Measurements from ENCODE around the gene CMSS1. TPM values are rescaled to one million over a fixed set of nuclear protein-coding genes. Genes with fewer than 3 reads are reported as not detected.

CMSS1 gene
- total and polyA plus RNA-seq, 2 of the 13 experiments (the other 11 are each of a cell fraction or from before 2014, with no cell fraction given) = 6.4 to 48.7 TPM

GRCh38 chr3:99920481-99921376 is 103.1 kb downstream of the CMSS1 start (continued):
- no peak for TF ChIP-seq ZNF160 (CRISPR knock-in tag; IDR thresholded peaks at IDR 0.05)
- TF ChIP-seq ZNF883 (CRISPR knock-in tag; IDR thresholded peaks at IDR 0.05; ENCODE audit: not compliant biosample characterization) = no peak
- no peak for TF ChIP-seq REL (CRISPR knock-in tag; conservative IDR thresholded peaks at IDR 0.05)
- no peak for TF ChIP-seq ZNF839 (CRISPR knock-in tag; IDR thresholded peaks at IDR 0.05; ENCODE audit: borderline replicate concordance)
- peak; percentile 87 for TF ChIP-seq TCF7 (IDR thresholded peaks at IDR 0.05; ENCODE audit: low read depth)
- peak; percentile 67 for TF ChIP-seq MXD4 (CRISPR knock-in tag; IDR thresholded peaks at IDR 0.05)
- TF ChIP-seq FOSL2 (CRISPR knock-in tag; IDR thresholded peaks at IDR 0.05) = peak; percentile 82
- TF ChIP-seq SMYD3 (CRISPR knock-in tag; IDR thresholded peaks at IDR 0.05) = peak; percentile 76; the same call in 1 of the 2 replicates
- no peak for TF ChIP-seq MBD4 (IDR thresholded peaks at IDR 0.05; ENCODE audit: borderline replicate concordance, low read length)
- no peak for TF ChIP-seq CCDC6 (CRISPR knock-in tag; IDR thresholded peaks at IDR 0.05)
- TF ChIP-seq AHDC1 (CRISPR knock-in tag; IDR thresholded peaks at IDR 0.05; ENCODE audit: borderline replicate concordance) = peak; percentile 90
- no peak for TF ChIP-seq ZNF513 (CRISPR knock-in tag; conservative IDR thresholded peaks at IDR 0.05)
- 0 out of 2 replicates have a peak, but pooled peaks have one; percentile 33 for TF ChIP-seq CREB3 (CRISPR knock-in tag; IDR thresholded peaks at IDR 0.05)
- TF ChIP-seq EZH2 (conservative IDR thresholded peaks at IDR 0.05; ENCODE audit: low read depth, low read length) = no peak
- TF ChIP-seq ZNF296 (CRISPR knock-in tag; conservative IDR thresholded peaks at IDR 0.05) = no peak
- 0 out of 2 replicates have a peak, but pooled peaks have one; percentile 12 for TF ChIP-seq MAX (IDR thresholded peaks at IDR 0.05)
- 0 out of 2 replicates have a peak, but pooled peaks have one; percentile 6 for TF ChIP-seq ZNF766 (CRISPR knock-in tag; IDR thresholded peaks at IDR 0.05; ENCODE audit: borderline replicate concordance)

All from HepG2 (cell line).